LNCaP clone FGC (cell line): ENCODE data around the gene ZC3H18.

Experiments used
- DNase-seq: peaks from one replicate; pipeline ENCODE4 v3.0.0-alpha.2; 2011; ENCODE audit warnings: low read depth
- H3K4me3 ChIP-seq: 2 replicates; pipeline ENCODE4 v1.5.1; 2011; ENCODE audit warnings: mild to moderate bottlenecking, low read depth, low read length, control low read depth
- CTCF ChIP-seq: IDR thresholded peaks from 2 replicates; pipeline ENCODE4 v1.5.1; 2012; ENCODE audit warnings: mild to moderate bottlenecking; ENCODE audit not compliant: control insufficient read depth, insufficient read depth; ENCODE audit errors: extremely low read depth

ZC3H18 gene

GRCh38 chr16:88655053-88655732 is 85.0 kb downstream of the ZC3H18 start:
- H3K4me3 ChIP-seq, result no peak overlapping the region
- DNase-seq, result no peak
- no peak for TF ChIP-seq CTCF

- TF ChIP-seq CTCF, result no peak
- H3K4me3 ChIP-seq, result no peak overlapping the region
- no peak for DNase-seq
These were observed 85.6 kb downstream of the ZC3H18 start for GRCh38 chr16:88655733-88656281.

GRCh38 chr16:88656291-88656980 is 86.2 kb downstream of the ZC3H18 start:
- DNase-seq, result no peak
- TF ChIP-seq CTCF, result no peak
- H3K4me3 ChIP-seq, result no peak overlapping the region

GRCh38 chr16:88657371-88657770 is 87.2 kb downstream of the ZC3H18 start:
- H3K4me3 ChIP-seq, result no peak overlapping the region
- DNase-seq, result no peak
- TF ChIP-seq CTCF, result no peak

- no peak for TF ChIP-seq CTCF
- no peak for DNase-seq
These were observed 88.5 kb downstream of the ZC3H18 start for GRCh38 chr16:88658714-88659113.

GRCh38 chr16:88659160-88659559 is 89.0 kb downstream of the ZC3H18 start:
- TF ChIP-seq CTCF, result no peak

More at GRCh38 chr16:88658714-88659113, 88.5 kb downstream of the ZC3H18 start:
- H3K4me3 ChIP-seq, result no peak overlapping the region

More at GRCh38 chr16:88659160-88659559, 89.0 kb downstream of the ZC3H18 start:
- no peak overlapping the region for H3K4me3 ChIP-seq
- DNase-seq, result no peak
